GM21367 (cell line): ENCODE measurements around the gene MBTPS1.
"Not testable (repeated sequence)": the region's sequence is repeated elsewhere in the genome, so short reads cannot be mapped to it uniquely, and the experiment has no call there.

ENCODE experiments used
- ATAC-seq: cut with Tn5 transposase; IDR thresholded peaks from one replicate; pipeline ENCODE4 v1.9.1; 2021; ENCODE audit not compliant: unreplicated experiment

Gene MBTPS1

GRCh38 chr16:84137769-84138357, 21.1 kb upstream of the MBTPS1 start:
- ATAC-seq: no peak

- no peak for ATAC-seq
Measured at GRCh38 chr16:84137287-84137686, 20.5 kb upstream of the MBTPS1 start.

- no peak for ATAC-seq
Measured at GRCh38 chr16:84136331-84137125, 19.8 kb upstream of the MBTPS1 start.

GRCh38 chr16:84132527-84133285, 16.0 kb upstream of the MBTPS1 start:
- no peak for ATAC-seq

GRCh38 chr16:84131117-84131516, 14.4 kb upstream of the MBTPS1 start:
- ATAC-seq: no peak

GRCh38 chr16:84124257-84125073, 7.7 kb upstream of the MBTPS1 start:
- no peak for ATAC-seq

- no peak for ATAC-seq
Measured at GRCh38 chr16:84121007-84121406, 4.3 kb upstream of the MBTPS1 start.

- no peak for ATAC-seq
Measured at GRCh38 chr16:84120023-84120422, 3.3 kb upstream of the MBTPS1 start.

GRCh38 chr16:84119368-84119767, 2.6 kb upstream of the MBTPS1 start:
- ATAC-seq: no peak

- not testable (repeated sequence) for ATAC-seq
Measured at GRCh38 chr16:84118315-84118714, 1.6 kb upstream of the MBTPS1 start.

GRCh38 chr16:84117494-84117843, 727 bp upstream of the MBTPS1 start:
- ATAC-seq: no peak

GRCh38 chr16:84115919-84116719, 623 bp downstream of the MBTPS1 start:
- peak; percentile 31 for ATAC-seq

- ATAC-seq: not testable (repeated sequence)
Measured at GRCh38 chr16:84111949-84112348, 4.8 kb downstream of the MBTPS1 start.

GRCh38 chr16:84111525-84111924, 5.2 kb downstream of the MBTPS1 start:
- no peak for ATAC-seq

GRCh38 chr16:84110527-84110926, 6.2 kb downstream of the MBTPS1 start:
- ATAC-seq: no peak

GRCh38 chr16:84109598-84110335, 7.0 kb downstream of the MBTPS1 start:
- no peak for ATAC-seq

- no peak for ATAC-seq
Measured at GRCh38 chr16:84107921-84108320, 8.8 kb downstream of the MBTPS1 start.

- no peak for ATAC-seq
Measured at GRCh38 chr16:84105948-84106740, 10.6 kb downstream of the MBTPS1 start.

GRCh38 chr16:84105301-84105815, 11.4 kb downstream of the MBTPS1 start:
- ATAC-seq: no peak
